Fibroblast of lung (primary cell): Measurements from ENCODE around the gene SLC4A1AP. TPM values are rescaled to one million over a fixed set of nuclear protein-coding genes. Genes with fewer than 3 reads are reported as not detected.

Experiments used
- DNase-seq, 2 donors: peaks; one replicate each; pipeline versions ENCODE4 v3.0.0 to v3.0.0-alpha.2; 2010; ENCODE audit warnings: low read depth in 2 of 2
- H2AFZ ChIP-seq: 2 replicates; pipeline ENCODE4 v1.5.1; 2012; ENCODE audit warnings: low read length, control low read depth, inconsistent platforms
- H3K27ac ChIP-seq: 2 replicates; pipeline ENCODE4 v1.5.1; 2011; ENCODE audit warnings: low read length, control low read depth; ENCODE audit not compliant: insufficient read depth
- H3K27me3 ChIP-seq: 2 replicates; pipeline ENCODE4 v1.5.1; 2011; ENCODE audit warnings: mild to moderate bottlenecking, low read length; ENCODE audit not compliant: control insufficient read depth, insufficient read depth
- H3K36me3 ChIP-seq: 2 replicates; pipeline ENCODE4 v1.5.1; 2011; ENCODE audit warnings: low read length; ENCODE audit not compliant: control insufficient read depth, insufficient read depth
- H3K4me1 ChIP-seq: 2 replicates; pipeline ENCODE4 v1.5.1; 2011; ENCODE audit warnings: low read length; ENCODE audit not compliant: control insufficient read depth, insufficient read depth; ENCODE audit errors: extremely low read depth
- H3K4me2 ChIP-seq: 2 replicates; pipeline ENCODE4 v1.5.1; 2011; ENCODE audit warnings: low read length, control low read depth; ENCODE audit not compliant: insufficient read depth; ENCODE audit errors: extremely low read depth
- H3K4me3 ChIP-seq, 4 experiments: fragments of 200-600 bp in 1 of 4; sonication (generic) in 1 of 4; replicated peaks in 1 of 4; 2 replicates each; pipeline ENCODE4 v1.5.1; 2011 to 2016; ENCODE audit warnings: low read length in 4 of 4, low read depth in 3 of 4, mild to moderate bottlenecking in 3 of 4, control low read depth in 2 of 4, inconsistent platforms in 1 of 4, mixed read lengths in 1 of 4; ENCODE audit not compliant: insufficient read depth in 1 of 4; ENCODE audit errors: control extremely low read depth in 1 of 4
- H3K79me2 ChIP-seq: 2 replicates; pipeline ENCODE4 v1.5.1; 2012; ENCODE audit warnings: mild to moderate bottlenecking, low read length, inconsistent platforms; ENCODE audit not compliant: control insufficient read depth, insufficient read depth
- H3K9ac ChIP-seq: 2 replicates; pipeline ENCODE4 v1.5.1; 2011; ENCODE audit warnings: mild to moderate bottlenecking, low read length, control low read depth; ENCODE audit not compliant: insufficient read depth
- H3K9me3 ChIP-seq: 2 replicates; pipeline ENCODE4 v1.5.1; 2012; ENCODE audit warnings: low read depth, low read length; ENCODE audit not compliant: control insufficient read depth, insufficient read depth
- H4K20me1 ChIP-seq: 2 replicates; pipeline ENCODE4 v1.5.1; 2011; ENCODE audit warnings: low read length; ENCODE audit not compliant: control insufficient read depth, insufficient read depth; ENCODE audit errors: extremely low read depth
- EZH2 ChIP-seq: IDR thresholded peaks from 2 replicates; pipeline ENCODE4 v1.5.1; 2012; ENCODE audit warnings: low read length, control low read depth, mild to moderate bottlenecking; ENCODE audit errors: missing control alignments
- polyA plus RNA-seq, 2 donors: library from polyadenylated mRNA; depleted of rRNA in 1 of 2; stranded (reverse) in 1 of 2; unstranded in 1 of 2; fragments of >200 nt; gene quantifications; 2 replicates each; pipeline ENCODE4 v1.2.1, GENCODE V29; 2011 to 2012; ENCODE audit warnings: missing spikeins in 1 of 2
- total RNA-seq: library from RNA; depleted of rRNA; stranded (reverse); fragments of >200 nt; gene quantifications from 2 replicates; pipeline ENCODE4 v1.2.1, GENCODE V29; 2014
- TF ChIP-seq, protein P1 (sequence below), 2 donors: IDR thresholded peaks in 1 of 2; conservative IDR thresholded peaks in 1 of 2; 1 replicate in 1 of 2; 2 replicates in 1 of 2; pipeline ENCODE4 v1.5.1; 2011 to 2012; ENCODE audit warnings: low read length in 2 of 2, control low read depth in 1 of 2, inconsistent platforms in 1 of 2, low read depth in 1 of 2, mild to moderate bottlenecking in 1 of 2

SLC4A1AP gene
- total and polyA plus RNA-seq, 2 donors (not counting 1 experiment from before 2014, with no cell fraction given) = 15.2 to 28.4 TPM

DNA sequence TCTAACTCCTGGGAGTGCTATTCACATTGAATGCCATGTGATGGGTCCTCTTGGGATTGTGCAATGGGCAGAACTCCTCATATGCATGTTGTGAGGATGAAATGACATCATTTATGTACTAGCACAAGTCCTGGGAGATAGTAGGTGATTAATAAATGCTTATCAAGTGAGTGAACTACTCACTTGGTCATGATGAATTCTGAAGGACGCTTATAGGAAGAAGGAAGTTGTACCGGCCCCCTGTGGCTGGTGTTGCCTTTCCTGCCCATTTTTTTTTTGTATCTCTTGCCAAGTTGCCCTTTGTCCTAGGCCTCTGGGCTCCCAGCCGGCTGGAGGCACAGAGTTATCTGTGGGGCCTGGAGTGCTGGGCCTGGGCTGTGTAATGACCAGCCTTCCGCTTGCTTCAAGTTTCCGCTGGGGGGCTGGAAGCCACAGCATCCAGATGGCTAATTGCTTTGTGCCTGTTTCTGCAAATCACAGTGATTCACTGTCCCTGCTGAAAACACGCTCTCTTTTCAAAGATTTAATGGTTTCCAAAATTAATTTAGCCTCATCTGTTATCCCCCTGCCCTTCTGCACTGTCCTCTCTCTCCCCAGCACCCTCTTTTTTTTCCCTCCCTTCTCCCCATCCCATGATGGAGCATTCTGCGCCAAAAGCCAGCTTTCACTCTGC, 74.1 kb downstream of the SLC4A1AP start:
- Histone ChIP-seq H3K9me3 (no peaks in the 10 kb centered on the region), H3K36me3 (no peaks in the 10 kb centered on the region), H3K4me2 (no peak overlapping the region), H3K79me2 (no peaks in the 10 kb centered on the region), H3K4me1 (peaks cover 3% of the 10 kb centered on the region), H4K20me1 (no peaks in the 10 kb centered on the region), H3K9ac (no peak overlapping the region), H3K27me3 (no peaks in the 10 kb centered on the region), H3K27ac (no peak overlapping the region), H2AFZ (no peak overlapping the region), H3K4me3 (no peak overlapping the region)
- peak; percentile 77 to 82 for DNase-seq
- TF ChIP-seq EZH2 = no peak
- TF ChIP-seq, protein P1, sequence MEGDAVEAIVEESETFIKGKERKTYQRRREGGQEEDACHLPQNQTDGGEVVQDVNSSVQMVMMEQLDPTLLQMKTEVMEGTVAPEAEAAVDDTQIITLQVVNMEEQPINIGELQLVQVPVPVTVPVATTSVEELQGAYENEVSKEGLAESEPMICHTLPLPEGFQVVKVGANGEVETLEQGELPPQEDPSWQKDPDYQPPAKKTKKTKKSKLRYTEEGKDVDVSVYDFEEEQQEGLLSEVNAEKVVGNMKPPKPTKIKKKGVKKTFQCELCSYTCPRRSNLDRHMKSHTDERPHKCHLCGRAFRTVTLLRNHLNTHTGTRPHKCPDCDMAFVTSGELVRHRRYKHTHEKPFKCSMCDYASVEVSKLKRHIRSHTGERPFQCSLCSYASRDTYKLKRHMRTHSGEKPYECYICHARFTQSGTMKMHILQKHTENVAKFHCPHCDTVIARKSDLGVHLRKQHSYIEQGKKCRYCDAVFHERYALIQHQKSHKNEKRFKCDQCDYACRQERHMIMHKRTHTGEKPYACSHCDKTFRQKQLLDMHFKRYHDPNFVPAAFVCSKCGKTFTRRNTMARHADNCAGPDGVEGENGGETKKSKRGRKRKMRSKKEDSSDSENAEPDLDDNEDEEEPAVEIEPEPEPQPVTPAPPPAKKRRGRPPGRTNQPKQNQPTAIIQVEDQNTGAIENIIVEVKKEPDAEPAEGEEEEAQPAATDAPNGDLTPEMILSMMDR (conservative IDR thresholded peaks at IDR 0.05 in 1 of 2, IDR thresholded peaks at IDR 0.05 in 1 of 2; ENCODE audit: low read depth in 1 of 2, low read length in 2 of 2) = no peak

DNA sequence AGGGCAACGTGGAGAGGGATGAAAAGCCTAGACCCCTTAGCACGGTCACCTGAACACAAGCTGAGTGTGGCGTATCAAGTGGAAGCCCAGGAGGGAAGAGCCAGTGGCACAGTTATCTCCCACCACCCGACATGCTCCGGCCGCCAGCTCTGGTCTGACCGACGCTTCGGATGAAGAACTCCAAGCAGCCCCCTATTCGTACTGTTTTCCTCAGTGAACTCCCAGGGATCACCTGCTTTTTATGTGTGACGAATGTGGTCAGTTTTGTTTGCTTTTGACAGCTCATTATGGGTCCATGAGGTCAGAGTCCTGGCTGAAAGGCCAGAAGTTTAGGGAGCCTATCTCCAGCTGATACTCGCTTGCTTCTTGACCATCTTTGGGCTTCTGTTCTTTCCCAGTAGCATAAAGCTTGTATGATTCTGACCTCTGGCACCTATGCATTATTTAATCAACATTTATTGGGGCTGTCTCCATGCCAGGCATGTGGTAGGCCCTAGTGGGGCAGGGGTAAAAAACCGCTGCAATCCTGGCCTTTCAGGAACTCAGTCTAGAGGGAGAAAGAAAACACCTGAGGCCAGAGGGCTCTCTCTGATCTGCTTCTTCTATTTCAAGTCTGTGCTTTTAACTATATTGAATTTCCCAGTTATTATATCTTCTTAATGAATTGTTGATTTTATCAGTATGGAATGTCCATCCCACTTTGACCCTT, 74.8 kb downstream of the SLC4A1AP start:
- H3K9ac ChIP-seq = no peak overlapping the region

DNA sequence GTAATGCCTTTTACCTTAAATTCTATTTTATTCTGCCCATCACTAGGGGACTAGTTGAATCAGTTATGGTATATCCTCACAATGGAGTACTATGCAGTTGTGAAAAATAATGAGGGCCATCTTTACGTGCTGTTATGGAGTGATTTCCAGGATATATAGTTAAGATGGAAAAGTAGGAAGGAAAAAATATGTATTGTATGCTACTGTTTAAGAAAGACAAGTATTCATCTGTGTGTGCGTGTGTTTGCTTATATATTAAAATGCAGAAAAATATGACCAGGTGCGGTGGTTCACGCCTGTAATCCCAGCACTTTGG, 75.3 kb downstream of the SLC4A1AP start:
- DNase-seq = no peak
- Histone ChIP-seq H3K27me3 (no peaks in the 10 kb centered on the region), H3K79me2 (no peaks in the 10 kb centered on the region), H3K4me2 (no peak overlapping the region), H2AFZ (no peak overlapping the region), H3K36me3 (no peaks in the 10 kb centered on the region), H3K4me3 (no peak overlapping the region), H3K9ac (no peak overlapping the region), H3K9me3 (no peaks in the 10 kb centered on the region), H3K4me1 (peaks cover 3% of the 10 kb centered on the region), H4K20me1 (no peaks in the 10 kb centered on the region), H3K27ac (no peak overlapping the region)
- TF ChIP-seq, protein P1 (conservative IDR thresholded peaks at IDR 0.05 in 1 of 2, IDR thresholded peaks at IDR 0.05 in 1 of 2; ENCODE audit: low read depth in 1 of 2, low read length in 2 of 2) = no peak
- no peak for TF ChIP-seq EZH2

More for the DNA sequence above, 74.8 kb downstream of the SLC4A1AP start:
- TF ChIP-seq EZH2 = no peak
- TF ChIP-seq, protein P1 (conservative IDR thresholded peaks at IDR 0.05 in 1 of 2, IDR thresholded peaks at IDR 0.05 in 1 of 2; ENCODE audit: low read depth in 1 of 2, low read length in 2 of 2) = no peak
- H3K4me2 ChIP-seq = no peak overlapping the region
- no peaks in the 10 kb centered on the region for H3K27me3 ChIP-seq
- H3K4me1 ChIP-seq = peaks cover 3% of the 10 kb centered on the region
- no peak overlapping the region for H3K27ac ChIP-seq
- no peaks in the 10 kb centered on the region for H4K20me1 ChIP-seq
- no peak overlapping the region for H2AFZ ChIP-seq
- no peaks in the 10 kb centered on the region for H3K9me3 ChIP-seq
- no peaks in the 10 kb centered on the region for H3K36me3 ChIP-seq
- no peak for DNase-seq
- no peaks in the 10 kb centered on the region for H3K79me2 ChIP-seq
- H3K4me3 ChIP-seq = no peak overlapping the region
